GM12865 (cell line): ENCODE measurements around the gene RASGRF2.

Experiments
- DNase-seq: peaks from one replicate; pipeline ENCODE4 v3.0.0; 2010; ENCODE audit warnings: low read depth
- H3K4me3 ChIP-seq: 2 replicates; pipeline ENCODE4 v1.5.1; 2011; ENCODE audit warnings: mild to moderate bottlenecking, low read depth, low read length, control low read depth
- TF ChIP-seq, protein P1 (sequence below): IDR thresholded peaks from 2 replicates; pipeline ENCODE4 v1.5.1; 2011; ENCODE audit warnings: low read length, control low read depth, low read depth, inconsistent platforms; ENCODE audit not compliant: insufficient read depth; ENCODE audit errors: missing control alignments

The RASGRF2 gene

DNA sequence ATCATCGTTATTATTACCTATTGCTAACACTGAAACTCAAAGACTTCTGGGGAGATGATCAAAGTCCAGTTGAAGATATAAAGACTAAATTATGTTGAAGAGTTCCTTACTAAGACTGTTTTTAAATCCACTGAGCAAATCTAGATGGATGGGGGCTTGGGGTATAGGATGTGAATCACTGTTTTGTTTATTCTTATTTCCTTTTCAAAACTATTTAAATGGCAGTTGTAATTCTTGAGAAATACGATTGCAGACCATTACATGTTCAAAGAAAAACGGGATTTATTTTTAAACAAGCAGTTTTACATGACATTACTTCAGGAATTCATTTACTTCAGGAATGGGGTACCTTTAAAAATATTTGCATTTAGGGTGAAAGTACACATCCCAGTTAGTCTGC lies 4.3 kb downstream of the RASGRF2 start:
- TF ChIP-seq, protein P1, sequence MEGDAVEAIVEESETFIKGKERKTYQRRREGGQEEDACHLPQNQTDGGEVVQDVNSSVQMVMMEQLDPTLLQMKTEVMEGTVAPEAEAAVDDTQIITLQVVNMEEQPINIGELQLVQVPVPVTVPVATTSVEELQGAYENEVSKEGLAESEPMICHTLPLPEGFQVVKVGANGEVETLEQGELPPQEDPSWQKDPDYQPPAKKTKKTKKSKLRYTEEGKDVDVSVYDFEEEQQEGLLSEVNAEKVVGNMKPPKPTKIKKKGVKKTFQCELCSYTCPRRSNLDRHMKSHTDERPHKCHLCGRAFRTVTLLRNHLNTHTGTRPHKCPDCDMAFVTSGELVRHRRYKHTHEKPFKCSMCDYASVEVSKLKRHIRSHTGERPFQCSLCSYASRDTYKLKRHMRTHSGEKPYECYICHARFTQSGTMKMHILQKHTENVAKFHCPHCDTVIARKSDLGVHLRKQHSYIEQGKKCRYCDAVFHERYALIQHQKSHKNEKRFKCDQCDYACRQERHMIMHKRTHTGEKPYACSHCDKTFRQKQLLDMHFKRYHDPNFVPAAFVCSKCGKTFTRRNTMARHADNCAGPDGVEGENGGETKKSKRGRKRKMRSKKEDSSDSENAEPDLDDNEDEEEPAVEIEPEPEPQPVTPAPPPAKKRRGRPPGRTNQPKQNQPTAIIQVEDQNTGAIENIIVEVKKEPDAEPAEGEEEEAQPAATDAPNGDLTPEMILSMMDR = no peak
- DNase-seq = no peak
- no peak overlapping the region for H3K4me3 ChIP-seq

DNA sequence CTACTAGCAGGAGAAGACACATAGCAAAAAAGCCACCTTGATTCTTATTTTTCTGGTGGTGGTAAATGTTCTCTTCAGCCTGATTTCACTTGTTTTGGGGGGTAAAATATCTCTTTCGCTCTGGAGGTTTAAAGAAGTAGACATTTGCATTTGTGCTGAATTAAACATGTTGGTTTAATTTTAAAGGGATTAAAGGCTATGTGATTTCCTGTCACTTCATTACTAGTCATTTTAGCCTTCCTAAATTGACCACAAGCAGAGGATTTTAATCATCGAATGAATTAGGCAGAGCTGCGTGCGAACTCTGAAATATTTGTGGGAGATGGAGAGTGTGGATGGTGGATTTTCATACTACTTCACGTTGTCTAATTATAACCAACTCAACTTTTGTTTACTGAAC lies 4.8 kb downstream of the RASGRF2 start:
- no peak overlapping the region for H3K4me3 ChIP-seq
- no peak for DNase-seq
- TF ChIP-seq, protein P1 = no peak

DNA sequence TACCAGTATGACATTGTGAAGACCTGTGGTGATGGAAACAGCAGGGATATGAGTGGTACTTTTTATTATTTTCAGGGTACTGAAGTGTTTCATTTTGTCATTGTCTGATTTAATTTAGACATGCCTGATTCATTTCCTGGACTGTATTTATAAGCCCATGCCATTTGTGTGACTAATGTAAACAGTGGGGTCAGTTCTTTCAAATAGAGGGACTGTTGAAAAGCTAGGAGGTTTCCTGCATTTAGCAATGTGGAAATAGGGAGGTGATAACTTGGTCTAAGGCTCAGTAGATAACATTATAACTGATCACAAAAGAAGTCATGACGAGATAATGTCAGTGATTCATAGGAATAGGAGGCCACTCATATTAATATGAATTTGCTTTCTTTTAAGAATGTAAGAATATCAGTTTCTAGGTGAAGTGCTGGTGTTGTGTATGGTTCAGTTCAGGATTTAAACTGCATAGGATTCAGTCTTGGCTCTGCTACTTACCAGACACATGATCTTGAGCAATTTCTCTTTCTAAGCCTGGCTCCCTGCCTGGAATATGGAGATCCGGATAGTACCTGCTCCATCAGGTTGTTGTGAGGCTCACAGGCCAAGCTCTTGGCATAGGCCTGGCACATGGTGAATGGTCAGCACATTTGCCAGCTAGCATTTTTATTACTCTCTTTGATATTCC lies 7.5 kb downstream of the RASGRF2 start:
- TF ChIP-seq, protein P1 = no peak
- H3K4me3 ChIP-seq = no peak overlapping the region
- DNase-seq = no peak

DNA sequence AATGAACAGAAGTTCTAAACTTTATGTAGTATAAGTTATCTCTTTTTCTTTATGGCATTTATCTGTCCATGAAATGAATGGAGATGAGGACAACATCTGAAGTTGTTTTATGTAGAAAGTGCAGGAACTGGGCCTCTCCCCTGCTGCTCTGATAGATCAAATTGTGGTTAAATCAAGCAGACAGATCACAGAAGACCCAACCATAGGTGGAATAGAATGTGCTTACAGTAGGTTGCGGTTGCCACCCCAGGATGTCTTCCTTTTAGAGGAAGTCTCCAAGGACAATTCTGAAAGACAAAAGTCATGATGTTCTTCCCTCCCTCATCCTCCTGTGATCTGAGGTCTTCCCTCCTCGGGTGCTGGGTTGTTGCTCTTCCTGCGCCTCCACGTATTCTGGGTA lies 12.9 kb downstream of the RASGRF2 start:
- no peak for DNase-seq
- no peak overlapping the region for H3K4me3 ChIP-seq
- TF ChIP-seq, protein P1 = no peak

DNA sequence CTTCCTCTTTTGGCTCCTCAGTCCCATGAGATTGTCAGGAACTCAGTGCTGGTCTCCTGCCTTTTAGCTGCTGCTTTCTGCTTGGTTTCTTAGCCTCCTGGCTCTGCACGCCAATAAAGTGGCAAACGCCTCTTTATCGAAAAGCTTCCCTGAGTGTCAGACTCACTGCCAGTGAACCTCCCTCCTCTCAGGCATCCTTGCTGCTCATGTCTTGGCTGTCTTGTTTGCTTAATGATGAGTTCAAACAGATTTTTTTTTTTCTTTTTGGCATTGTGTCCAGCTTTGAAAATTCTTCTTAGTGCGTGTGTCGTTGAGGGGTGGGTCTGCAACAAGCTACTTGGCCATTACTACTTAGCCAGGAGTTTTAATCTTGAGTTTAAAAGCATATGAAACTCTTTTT lies 14.9 kb downstream of the RASGRF2 start:
- no peak overlapping the region for H3K4me3 ChIP-seq
- TF ChIP-seq, protein P1 = no peak
- no peak for DNase-seq

DNA sequence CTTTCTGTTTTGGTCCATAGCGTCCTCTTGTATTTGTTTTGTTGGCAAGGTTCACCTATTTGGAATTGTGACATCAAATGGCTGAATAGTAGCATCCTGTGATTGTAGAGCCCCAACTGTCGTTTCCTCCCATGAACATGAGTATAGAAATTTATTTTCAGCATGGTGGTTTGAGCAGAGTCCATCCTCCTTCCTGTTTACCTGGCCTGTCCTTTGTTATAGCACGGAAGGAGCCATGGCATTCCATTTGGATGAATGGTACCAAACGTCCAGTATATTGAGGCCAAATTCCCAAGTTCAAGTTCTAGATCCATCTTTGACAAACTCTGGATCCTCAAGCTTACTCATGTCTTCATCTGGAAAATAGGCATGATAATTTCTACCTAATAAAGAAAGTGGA lies 16.8 kb downstream of the RASGRF2 start:
- TF ChIP-seq, protein P1 = no peak
- DNase-seq = no peak
- H3K4me3 ChIP-seq = no peak overlapping the region

DNA sequence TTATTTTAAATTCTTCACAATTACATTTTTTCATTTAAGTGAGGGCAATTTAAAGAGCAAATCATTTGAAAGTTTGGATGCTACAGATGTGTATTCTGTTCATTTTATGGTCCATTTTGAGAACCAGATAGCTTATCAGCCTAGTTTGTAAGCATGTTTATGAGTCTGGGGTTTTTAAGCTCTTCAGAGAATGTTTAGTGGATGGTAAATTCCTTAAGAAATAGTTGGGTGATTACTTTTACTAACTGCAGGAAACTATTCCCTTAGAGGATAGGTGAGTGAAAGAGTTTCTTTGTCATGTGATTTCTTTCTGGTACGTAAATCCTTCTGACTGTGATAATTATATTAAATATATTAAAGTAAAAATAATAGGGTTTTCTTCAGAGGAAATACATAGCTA lies 17.6 kb downstream of the RASGRF2 start:
- H3K4me3 ChIP-seq = no peak overlapping the region
- TF ChIP-seq, protein P1 = no peak
- DNase-seq = no peak
